Esophagus squamous epithelium (tissue), 5 donors: ENCODE data around the gene MC3R. TPM values are rescaled to one million over a fixed set of nuclear protein-coding genes. Genes with fewer than 3 reads are reported as not detected.
A peak's percentile ranks its signal among the peaks of the same experiment; 100 is the strongest.
"Not testable (repeated sequence)": the region's sequence is repeated elsewhere in the genome, so short reads cannot be mapped to it uniquely, and the experiment has no call there.

Source experiments
- DNase-seq: peaks from one replicate; lab custom pipeline; 2025; lab: John Stamatoyannopoulos, UW
- H3K27ac ChIP-seq, 4 donors: fragments of 200-600 bp; sonication (generic); one replicate each; pipeline ENCODE4 v1.5.1; 2016 to 2019; ENCODE audit warnings: mild to moderate bottlenecking in 1 of 4
- H3K27me3 ChIP-seq, 4 donors: fragments of 200-600 bp; sonication (generic); 1 replicate in 3 of 4; 2 replicates in 1 of 4; pipeline versions ENCODE4 v1.5.1 to v1.6.0; 2017 to 2021; ENCODE audit warnings: antibody characterized with exemption in 1 of 4
- H3K36me3 ChIP-seq, 3 donors: fragments of 200-600 bp; sonication (generic); one replicate each; pipeline ENCODE4 v1.5.1; 2016 to 2019
- H3K4me1 ChIP-seq, 3 donors: fragments of 200-600 bp; sonication (generic); one replicate each; pipeline ENCODE4 v1.5.1; 2017 to 2019
- H3K4me3 ChIP-seq, 4 donors: fragments of 200-600 bp; sonication (generic); 1 replicate in 3 of 4; 2 replicates in 1 of 4; pipeline ENCODE4 v1.5.1; 2016 to 2019; ENCODE audit warnings: mild to moderate bottlenecking in 2 of 4, moderate library complexity in 1 of 4
- H3K9me3 ChIP-seq, 3 donors: fragments of 200-600 bp; sonication (generic); one replicate each; pipeline ENCODE4 v1.5.1; 2016 to 2019
- POLR2A ChIP-seq, 4 donors: fragments of 450-650 bp; IDR thresholded peaks; one replicate each; pipeline ENCODE4 v1.6.1; 2017; ENCODE audit warnings: antibody characterized with exemption in 4 of 4, mild to moderate bottlenecking in 4 of 4, moderate library complexity in 3 of 4
- WGBS, 2 donors: methylation state at CpG; one replicate each; pipeline ENCODE4 v1.1.5; 2018; 5-methylcytosine and 5-hydroxymethylcytosine counted together
- intact Hi-C: fragments of 100-400 bp; cut with DNase I; formaldehyde crosslinking; loops from one replicate; pipeline ENCODE4 v1.15.0; 2022
- total RNA-seq, 4 donors: library from RNA; depleted of rRNA; stranded (reverse); fragments of >200 nt; gene quantifications; one replicate each; pipeline ENCODE4 v1.1.0, GENCODE V29; 2016
- TF ChIP-seq, protein P1 (sequence below), 6 experiments: fragments of 450-650 bp in 4 of 6; fragments of 200-600 bp in 2 of 6; sonication (generic) in 2 of 6; IDR thresholded peaks; one replicate each; pipeline ENCODE4 v1.5.1; 2016 to 2019; ENCODE audit warnings: antibody characterized with exemption in 6 of 6, mild to moderate bottlenecking in 4 of 6, moderate library complexity in 4 of 6
- donor health status: DM: yes; HTN: yes; CAD: no.

The MC3R gene
- total RNA-seq, 4 donors from 2014 or later: not detected

DNA sequence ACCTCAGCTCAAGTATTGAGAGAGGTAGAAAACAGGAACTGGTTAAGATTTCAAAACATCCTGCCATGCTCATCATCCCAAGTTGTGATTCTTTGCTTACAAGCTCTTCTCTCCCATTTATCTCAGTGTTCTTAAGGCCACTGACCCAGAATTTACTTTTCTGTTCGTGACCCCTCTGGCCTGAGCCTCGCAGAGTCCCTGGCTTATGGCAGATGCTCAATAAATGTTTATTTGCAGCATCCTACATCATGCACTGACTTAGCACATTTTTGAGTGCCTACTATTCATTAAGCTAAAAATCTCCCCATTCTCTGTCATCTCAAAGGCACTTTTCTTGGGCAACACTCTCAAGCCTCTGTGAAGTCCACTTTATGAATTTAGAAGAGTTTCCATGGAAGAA lies 33.4 kb upstream of the MC3R start:
- intact Hi-C loops: no loop called here
- Histone ChIP-seq H3K27me3 (no peaks in the 10 kb centered on the region), H3K36me3 (no peaks in the 10 kb centered on the region), H3K9me3 (peaks cover 0 to 14% (median 6%) of the 10 kb centered on the region in 3 donors), H3K27ac (no peak overlapping the region), H3K4me3 (no peak overlapping the region), H3K4me1 (no peaks in the 10 kb centered on the region)
- WGBS, 2 donors: 25 to 50% methylated on average over 1 of the region's 2 CpGs
- DNase-seq: no peak
- TF ChIP-seq, protein P1, sequence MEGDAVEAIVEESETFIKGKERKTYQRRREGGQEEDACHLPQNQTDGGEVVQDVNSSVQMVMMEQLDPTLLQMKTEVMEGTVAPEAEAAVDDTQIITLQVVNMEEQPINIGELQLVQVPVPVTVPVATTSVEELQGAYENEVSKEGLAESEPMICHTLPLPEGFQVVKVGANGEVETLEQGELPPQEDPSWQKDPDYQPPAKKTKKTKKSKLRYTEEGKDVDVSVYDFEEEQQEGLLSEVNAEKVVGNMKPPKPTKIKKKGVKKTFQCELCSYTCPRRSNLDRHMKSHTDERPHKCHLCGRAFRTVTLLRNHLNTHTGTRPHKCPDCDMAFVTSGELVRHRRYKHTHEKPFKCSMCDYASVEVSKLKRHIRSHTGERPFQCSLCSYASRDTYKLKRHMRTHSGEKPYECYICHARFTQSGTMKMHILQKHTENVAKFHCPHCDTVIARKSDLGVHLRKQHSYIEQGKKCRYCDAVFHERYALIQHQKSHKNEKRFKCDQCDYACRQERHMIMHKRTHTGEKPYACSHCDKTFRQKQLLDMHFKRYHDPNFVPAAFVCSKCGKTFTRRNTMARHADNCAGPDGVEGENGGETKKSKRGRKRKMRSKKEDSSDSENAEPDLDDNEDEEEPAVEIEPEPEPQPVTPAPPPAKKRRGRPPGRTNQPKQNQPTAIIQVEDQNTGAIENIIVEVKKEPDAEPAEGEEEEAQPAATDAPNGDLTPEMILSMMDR (IDR thresholded peaks at IDR 0.05): no peak
- no peak for TF ChIP-seq POLR2A (IDR thresholded peaks at IDR 0.05)

DNA sequence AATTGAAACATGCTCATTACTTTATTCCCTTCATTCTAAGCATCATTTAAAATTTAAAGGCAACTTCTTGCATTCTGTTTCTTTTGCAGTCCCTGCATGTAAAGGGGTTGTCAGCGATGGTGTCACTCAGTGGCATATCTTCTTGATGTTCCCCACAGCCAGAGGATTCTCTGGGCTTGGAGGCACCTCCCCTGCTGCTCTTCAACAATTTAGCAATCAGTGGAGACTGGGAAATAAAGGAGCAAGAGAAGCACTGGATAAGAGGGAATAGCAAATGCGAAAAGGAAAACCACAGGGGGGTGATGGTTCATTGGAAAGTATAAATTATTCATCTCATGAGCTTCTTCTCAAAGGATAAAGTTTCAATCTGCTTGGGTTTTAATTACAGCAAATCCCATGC lies 30.7 kb upstream of the MC3R start:
- no peak overlapping the region for H3K27ac ChIP-seq
- intact Hi-C loops: no loop called here
- H3K4me1 ChIP-seq: peaks cover 0 to 9% (median 0%) of the 10 kb centered on the region in 3 donors
- no peak overlapping the region for H3K4me3 ChIP-seq
- DNase-seq: no peak
- TF ChIP-seq, protein P1 (IDR thresholded peaks at IDR 0.05): no peak
- TF ChIP-seq POLR2A (IDR thresholded peaks at IDR 0.05): no peak
- peaks cover 0 to 19% (median 7%) of the 10 kb centered on the region in 3 donors for H3K9me3 ChIP-seq
- H3K27me3 ChIP-seq: no peaks in the 10 kb centered on the region
- H3K36me3 ChIP-seq: no peaks in the 10 kb centered on the region
- whole genome bisulfite sequencing, 2 donors: 61 to 85% methylated on average over 2 of the region's 2 CpGs

DNA sequence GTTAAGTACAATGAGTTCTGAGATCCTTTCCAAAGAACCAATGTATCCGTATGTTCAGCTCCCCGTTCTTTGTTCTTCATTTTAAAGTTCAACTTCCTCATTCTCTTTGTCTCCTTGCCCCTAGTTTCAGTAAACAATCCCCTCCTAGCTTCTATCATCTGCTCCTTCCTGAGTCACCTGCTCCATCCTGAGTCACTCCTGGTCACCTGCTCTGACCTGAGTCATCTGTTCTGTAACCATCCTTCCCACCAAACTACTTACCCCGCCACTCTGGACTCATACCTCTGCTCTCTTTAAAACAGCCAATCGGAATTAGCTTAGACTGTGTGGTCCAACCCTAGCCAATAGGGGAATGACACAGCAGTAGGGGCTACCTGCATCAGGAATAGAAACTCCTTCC lies 27.3 kb upstream of the MC3R start:
- H3K27ac ChIP-seq, H3K27me3 ChIP-seq, H3K4me3 ChIP-seq, H3K36me3 ChIP-seq, intact Hi-C loops, DNase-seq: not testable (repeated sequence)
- H3K4me1 ChIP-seq: peaks cover 0 to 22% (median 0%) of the 10 kb centered on the region in 3 donors
- 42 to 71% methylated on average over 4 of the region's 4 CpGs for WGBS, 2 donors
- H3K9me3 ChIP-seq: peaks cover 0 to 19% (median 7%) of the 10 kb centered on the region in 3 donors

DNA sequence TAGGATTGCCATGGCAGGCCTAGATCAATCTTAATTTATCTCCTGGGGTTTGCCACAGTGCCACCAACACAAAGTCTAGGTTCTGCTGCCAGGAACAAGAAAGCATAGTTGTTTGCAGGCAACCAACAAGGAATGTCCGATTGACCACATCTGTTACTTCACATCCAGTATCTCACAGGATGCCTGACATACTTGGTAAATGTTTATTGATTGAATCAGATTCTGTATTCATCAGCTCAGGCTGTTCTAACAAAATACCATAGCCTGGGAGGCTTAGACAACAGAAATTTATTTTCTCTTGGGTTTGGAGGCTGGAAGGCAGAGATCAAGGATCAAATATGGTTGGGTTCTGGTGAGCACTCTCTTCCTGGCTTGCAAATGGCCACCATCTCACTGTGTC lies 26.3 kb upstream of the MC3R start:
- H3K4me1 ChIP-seq: peaks cover 0 to 22% (median 0%) of the 10 kb centered on the region in 3 donors
- no peak for DNase-seq
- H3K27ac ChIP-seq: peak overlapping the region in 2 of 4 donors; percentile 31 to 34
- 73 to 80% methylated on average over 1 of the region's 1 CpG for WGBS, 2 donors
- no peak overlapping the region for H3K4me3 ChIP-seq
- TF ChIP-seq POLR2A (IDR thresholded peaks at IDR 0.05): no peak
- TF ChIP-seq, protein P1 (IDR thresholded peaks at IDR 0.05): no peak
- H3K9me3 ChIP-seq: peaks cover 0 to 19% (median 7%) of the 10 kb centered on the region in 3 donors
- intact Hi-C loops: no loop called here
- H3K36me3 ChIP-seq: no peaks in the 10 kb centered on the region
- no peaks in the 10 kb centered on the region for H3K27me3 ChIP-seq

DNA sequence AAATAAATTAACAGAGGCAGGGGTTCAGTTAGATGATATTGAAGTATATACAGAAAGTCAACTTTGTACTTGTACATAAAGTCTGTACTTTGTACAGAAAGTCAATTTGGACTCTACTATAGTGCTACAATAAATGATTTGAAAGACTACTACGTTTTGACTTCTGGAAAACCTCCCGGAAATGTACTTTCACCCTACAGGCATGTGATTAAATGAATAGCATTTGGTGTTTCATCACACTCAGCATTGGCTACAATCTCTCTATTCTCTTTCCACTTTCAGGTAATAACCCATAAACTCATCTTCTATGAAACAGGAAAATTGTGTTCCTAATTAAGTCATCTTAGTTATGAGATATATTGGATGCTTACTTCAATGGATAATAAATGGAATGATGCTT lies 25.6 kb upstream of the MC3R start:
- H3K4me3 ChIP-seq: no peak overlapping the region
- TF ChIP-seq POLR2A (IDR thresholded peaks at IDR 0.05): no peak
- TF ChIP-seq, protein P1 (IDR thresholded peaks at IDR 0.05): no peak
- H3K27ac ChIP-seq: peak overlapping the region in 1 of 4 donors; percentile 31
- DNase-seq: no peak
- H3K9me3 ChIP-seq: peaks cover 0 to 19% (median 7%) of the 10 kb centered on the region in 3 donors
- peaks cover 0 to 22% (median 0%) of the 10 kb centered on the region in 3 donors for H3K4me1 ChIP-seq
- no peaks in the 10 kb centered on the region for H3K27me3 ChIP-seq
- H3K36me3 ChIP-seq: no peaks in the 10 kb centered on the region
- intact Hi-C loops: no loop called here
- 19 to 51% methylated on average over 2 of the region's 2 CpGs for WGBS, 2 donors

DNA sequence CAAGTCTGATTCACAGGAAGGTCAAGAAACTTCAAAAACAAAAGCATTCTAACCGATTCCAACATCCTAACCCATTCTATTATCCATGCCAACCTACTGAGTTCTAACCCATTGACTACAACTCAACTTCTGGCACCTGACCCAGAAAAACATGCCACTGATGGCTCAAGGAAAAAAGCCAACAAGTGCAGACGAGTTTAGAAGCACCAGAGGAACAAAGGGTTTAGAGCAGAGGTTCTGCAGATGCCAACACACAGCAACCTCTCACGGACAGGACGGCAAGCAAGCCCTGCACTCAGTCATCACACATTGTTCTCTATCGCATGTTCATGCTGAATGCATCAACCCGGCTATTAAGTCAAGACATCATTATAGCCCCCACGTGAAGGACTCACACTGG lies 25.2 kb upstream of the MC3R start:
- no peak for DNase-seq
- peaks cover 0 to 22% (median 0%) of the 10 kb centered on the region in 3 donors for H3K4me1 ChIP-seq
- intact Hi-C loops: no loop called here
- no peaks in the 10 kb centered on the region for H3K36me3 ChIP-seq
- H3K27me3 ChIP-seq: peaks cover 0 to 2% (median 0%) of the 10 kb centered on the region in 4 donors
- WGBS, 2 donors: 36 to 44% methylated on average over 7 of the region's 7 CpGs
- TF ChIP-seq POLR2A (IDR thresholded peaks at IDR 0.05): no peak
- TF ChIP-seq, protein P1 (IDR thresholded peaks at IDR 0.05): no peak
- peak overlapping the region in 1 of 4 donors; percentile 31 for H3K27ac ChIP-seq
- peaks cover 0 to 19% (median 7%) of the 10 kb centered on the region in 3 donors for H3K9me3 ChIP-seq
- no peak overlapping the region for H3K4me3 ChIP-seq
